ENCODE data around the gene SAFB.
"Not testable (repeated sequence)": the region's sequence is repeated elsewhere in the genome, so short reads cannot be mapped to it uniquely, and the experiment has no call there.

The SAFB gene

DNA sequence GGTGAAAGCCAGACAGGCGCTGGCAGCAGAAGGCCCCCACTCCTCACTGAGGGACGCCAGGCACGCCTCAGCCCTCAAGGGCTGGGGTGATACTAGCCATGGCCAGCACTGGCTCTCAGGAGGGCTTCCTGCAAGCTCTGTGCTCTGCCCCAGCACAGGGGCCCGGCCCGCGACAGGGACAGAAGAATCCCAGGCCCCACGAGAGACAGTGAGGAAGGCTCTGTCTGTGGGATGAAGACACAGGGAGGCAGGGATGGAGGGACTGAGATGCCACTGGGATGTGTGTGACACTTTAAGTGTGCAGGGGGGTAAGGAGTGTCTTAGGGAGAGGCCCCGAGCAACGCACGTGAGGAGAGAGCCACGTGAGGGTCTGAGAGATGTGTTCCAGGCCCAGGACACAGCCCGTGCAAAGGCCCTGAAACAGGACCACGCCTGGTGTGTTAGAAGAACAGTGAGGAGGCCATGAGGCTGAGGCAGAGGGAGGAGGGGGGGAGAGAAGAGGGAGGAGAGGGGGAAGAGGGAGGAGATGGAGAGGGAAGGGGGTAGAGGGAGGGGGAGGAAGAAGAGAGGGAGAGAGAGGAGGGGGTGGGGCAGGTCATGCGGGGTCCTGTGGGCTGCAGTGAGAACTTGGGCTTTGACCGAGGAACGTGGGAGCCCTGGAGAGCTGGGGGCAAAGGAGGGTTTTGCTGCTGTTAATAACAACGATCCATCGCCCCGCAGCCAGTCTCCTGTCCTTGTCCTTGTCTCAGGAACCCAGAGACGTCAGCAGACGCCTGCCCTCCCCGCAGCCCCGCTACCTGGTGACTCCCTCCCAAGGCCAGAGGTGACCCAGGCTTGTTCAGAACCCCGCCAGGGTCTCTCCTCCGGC lies 74.4 kb downstream of the SAFB start:
- DNase-seq (ENCODE audit: low read depth, low spot score) = no peak

DNA sequence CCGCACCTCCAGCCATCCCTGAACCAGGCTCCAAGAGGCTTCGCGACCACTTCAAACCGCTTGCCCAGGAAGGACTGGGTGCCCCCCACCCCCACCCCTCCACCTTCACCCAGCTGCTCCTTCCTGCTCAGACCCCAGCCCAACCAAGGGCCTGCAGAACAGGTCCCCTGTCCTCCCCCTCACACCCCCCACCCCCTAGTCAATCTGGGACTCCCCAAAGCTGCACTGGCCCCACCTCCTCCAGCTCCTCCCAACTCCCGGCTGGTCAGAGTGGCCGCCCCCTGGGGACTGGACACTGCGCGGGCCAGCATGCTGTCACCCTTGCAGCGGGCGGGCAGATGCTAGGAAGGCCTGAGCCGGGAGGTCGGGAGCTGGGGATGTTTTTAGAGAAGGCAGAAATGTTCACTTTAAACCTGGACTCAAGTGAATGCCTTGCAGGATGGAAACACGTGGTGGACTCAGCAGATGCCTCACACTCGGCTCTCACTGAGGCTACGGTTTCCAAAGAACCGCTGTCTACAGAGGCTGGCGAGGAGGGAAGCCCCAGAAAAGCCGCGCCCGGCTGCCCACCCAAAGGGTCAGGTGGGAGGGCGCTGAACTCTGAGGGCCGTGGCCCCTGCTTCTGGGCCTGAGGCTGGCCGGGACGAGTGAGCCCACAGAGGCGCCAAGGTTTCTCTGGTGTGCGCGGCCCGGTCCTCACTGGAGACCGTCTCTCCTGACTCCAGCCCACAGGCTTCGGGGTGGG lies 75.2 kb downstream of the SAFB start:
- DNase-seq (ENCODE audit: low read depth, low spot score) = no peak

DNA sequence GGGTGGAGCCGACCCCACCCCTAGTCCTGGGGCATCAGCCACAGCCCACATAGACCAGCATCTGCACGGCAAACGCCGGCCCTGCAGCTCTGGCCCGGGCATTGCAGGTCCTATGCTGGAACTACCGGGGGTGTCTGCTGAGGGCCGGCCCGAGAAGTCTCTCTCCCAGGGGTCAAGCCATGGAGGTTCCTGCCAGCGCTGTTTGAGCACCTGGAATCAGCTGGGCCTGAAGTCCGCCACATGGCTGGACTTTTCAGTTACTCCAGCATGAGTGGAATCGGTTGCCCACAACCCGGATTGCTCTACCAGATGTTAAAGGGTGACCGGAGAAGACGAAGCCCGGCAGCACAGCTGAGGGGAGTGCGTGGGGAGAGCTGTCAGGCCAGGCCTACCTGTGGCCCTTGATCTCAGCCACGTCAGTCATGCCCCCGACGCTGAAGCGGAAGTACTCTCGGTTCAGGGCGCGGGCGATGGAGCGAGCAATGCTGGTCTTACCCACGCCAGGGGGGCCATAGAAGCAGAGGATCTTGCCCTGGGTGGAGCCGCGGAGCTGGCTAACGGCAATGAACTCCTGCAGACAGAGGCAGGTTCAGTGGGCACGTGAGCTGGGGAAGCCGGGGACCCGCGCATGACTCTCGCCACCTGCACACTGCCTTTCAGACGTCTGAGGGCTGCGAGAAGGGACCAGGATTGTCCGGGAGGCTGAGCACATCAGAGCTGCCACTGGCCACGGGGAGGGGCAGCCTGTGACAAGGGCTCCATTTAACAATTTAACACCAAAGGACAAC lies 75.9 kb downstream of the SAFB start:
- no peak for DNase-seq (ENCODE audit: low read depth, low spot score)

DNA sequence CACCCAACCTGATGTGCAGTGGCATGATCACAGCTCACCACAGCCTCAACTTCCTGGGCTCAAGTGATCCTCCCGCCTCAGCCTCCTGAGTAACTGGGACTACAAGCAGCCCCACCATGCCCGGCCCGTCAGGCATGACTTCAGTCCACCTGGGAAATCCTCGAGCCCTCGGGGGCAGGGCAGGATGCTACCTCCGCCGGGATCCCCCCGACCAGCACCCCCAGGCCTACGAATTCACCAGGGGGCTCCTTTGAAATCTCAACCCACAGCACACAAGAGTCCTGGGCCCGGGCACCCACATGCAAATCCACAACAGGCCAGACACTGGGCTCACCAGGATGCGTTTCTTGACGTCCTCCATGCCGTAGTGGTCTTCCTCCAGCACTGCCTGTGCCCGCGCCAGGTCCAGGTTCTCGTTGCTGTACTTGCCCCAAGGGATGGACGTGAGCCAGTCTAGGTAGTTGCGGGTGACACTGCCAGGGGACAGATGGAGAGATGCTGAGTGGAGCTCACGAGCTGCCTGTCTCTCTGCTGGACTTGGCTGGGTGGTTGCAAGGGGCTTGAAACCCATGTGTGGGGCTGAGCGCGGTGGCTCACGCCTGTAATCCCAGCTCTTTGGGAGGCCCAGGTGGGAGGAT lies 77.7 kb downstream of the SAFB start:
- DNase-seq (ENCODE audit: low read depth, low spot score) = no peak

GRCh38 chr19:5702053-5702410 lies 79.1 kb downstream of the SAFB start:
- not testable (repeated sequence) for DNase-seq (ENCODE audit: low read depth, low spot score)

DNA sequence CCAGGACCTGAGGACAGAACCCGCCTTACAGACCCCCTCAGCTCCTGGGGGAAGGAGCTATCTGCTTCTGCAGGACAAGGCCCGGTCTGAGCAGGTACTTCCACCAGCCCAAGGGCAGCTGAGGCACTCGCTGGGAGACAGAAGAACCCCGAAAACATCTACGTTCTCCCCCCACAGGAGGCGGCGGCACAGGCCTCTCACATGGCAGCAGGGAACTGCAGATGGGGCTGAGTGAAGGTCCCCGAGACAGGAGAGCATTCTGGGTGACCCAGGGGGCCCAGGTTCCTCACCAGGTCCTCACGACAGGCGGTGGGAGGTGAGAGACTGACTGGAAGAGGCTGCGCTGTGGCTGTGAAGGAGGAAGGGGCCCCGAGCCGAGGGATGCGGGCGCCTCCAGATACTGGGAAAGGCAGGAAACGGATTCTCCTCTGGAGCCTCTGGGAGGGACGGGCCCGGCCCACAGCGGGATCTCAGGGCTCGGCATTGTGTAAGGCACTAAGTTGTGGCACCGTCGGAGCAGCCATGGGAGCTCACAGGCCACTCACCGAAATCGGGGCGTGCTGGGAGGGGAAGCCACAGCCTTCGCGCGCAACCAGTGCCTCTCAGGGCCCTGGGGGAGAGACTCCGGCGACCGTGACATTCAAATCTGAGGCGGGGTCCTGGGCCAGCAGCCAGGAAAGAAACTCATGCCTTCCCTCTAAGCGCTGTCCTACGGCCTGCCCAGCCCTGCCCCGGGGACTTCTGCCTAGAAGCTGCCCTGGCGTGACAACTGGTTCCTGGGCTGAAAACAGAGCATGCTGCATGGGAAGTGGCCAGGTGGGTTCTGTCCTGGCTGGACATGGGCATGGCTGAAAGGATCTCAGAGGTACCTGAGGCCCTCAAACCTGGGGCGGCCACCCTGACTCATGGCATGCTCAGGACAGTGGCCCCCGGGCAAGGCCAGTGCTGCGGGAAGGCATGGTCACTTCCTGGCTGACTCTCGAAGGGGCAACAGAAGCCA lies 81.2 kb downstream of the SAFB start:
- DNase-seq (ENCODE audit: low read depth, low spot score) = no peak

- DNase-seq (ENCODE audit: low read depth, low spot score) = no peak
Measured at GRCh38 chr19:5705552-5705951, 82.7 kb downstream of the SAFB start.

GRCh38 chr19:5706876-5707573 lies 84.1 kb downstream of the SAFB start:
- DNase-seq (ENCODE audit: low read depth, low spot score) = no peak

- no peak for DNase-seq (ENCODE audit: low read depth, low spot score)
Measured at GRCh38 chr19:5707576-5708575, 85.0 kb downstream of the SAFB start.

- no peak for DNase-seq (ENCODE audit: low read depth, low spot score)
Measured at GRCh38 chr19:5711025-5711424, 88.1 kb downstream of the SAFB start.

DNA sequence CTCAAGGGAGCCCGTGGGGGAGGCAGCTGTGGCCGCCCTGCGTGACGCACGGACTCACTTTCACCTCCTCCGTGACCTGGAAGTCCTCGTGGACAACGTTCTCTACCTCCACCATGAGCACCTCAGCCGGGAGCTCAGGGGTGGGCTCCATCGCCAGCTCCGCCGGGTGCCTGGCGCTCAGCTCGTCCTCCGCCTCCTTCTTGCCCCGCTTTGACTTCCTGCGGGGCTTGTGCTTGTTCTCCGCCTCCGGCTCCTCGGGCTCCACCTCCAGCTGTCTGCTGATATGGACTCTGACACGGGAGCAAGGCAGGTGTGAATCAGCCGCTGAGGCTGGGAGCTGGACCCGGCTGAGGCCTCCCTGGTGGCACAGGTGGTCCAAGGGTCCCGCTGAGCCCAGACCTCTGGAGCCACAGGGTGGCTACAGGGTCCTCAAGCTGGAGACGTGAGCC lies 88.9 kb downstream of the SAFB start:
- DNase-seq (ENCODE audit: low read depth, low spot score) = no peak

- DNase-seq (ENCODE audit: low read depth, low spot score) = no peak
Measured at GRCh38 chr19:5713228-5713627, 90.3 kb downstream of the SAFB start.

DNA sequence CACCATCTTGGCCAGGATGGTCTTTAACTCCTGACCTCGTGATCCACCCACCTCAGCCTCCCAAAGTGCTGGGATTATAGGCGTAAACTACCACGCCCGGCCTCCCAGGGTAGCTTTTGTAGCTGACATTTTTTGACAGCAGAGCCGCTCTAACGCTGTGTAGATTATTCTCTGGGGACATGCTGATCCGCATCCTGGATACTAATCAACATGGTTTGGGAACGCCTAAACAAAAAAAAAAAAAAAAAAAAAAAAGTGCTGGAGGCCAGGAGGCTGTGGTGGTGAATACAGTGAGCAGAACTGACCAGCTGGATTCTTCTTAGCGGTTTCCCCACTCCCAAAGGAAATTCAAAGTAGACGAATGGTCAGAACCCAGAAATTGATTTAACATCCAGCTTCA lies 91.9 kb downstream of the SAFB start:
- no peak for DNase-seq (ENCODE audit: low read depth, low spot score)

DNA sequence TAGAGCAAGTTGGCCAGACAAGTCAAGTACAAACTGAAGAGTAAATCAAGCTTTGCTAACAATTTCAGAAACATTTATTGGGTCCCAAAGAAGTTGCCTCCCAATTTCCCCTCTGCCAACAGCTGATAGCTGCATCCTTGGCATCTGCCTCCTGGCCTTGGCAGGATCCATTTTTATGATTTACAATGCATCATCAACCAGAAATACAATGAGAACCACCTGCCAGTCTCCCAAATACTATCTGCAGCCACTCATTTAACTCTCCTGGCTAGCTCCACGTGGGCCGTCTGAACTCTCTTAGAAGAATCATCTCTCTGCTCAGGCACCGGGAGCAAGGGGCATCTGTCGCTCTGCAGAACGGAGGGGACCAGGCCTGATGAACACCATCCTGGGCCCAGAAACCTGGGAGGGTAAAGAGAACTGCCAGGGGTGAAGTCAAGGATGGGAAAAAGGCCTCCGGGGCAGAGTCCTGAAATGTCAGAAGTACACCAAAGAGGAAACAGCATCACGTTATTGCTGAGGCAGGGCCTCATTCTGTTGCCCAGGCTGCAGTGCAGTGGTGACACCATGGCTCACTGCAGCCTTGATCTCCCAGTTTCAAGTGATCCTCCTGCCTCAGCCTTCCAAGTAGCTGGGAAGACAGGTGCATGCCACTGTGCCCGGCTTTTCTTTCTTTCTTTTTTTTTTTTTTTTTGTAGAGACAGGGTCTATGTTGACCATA lies 94.5 kb downstream of the SAFB start:
- no peak for DNase-seq (ENCODE audit: low read depth, low spot score)
